ENCODE measurements around the gene CHP2. TPM values are rescaled to one million over a fixed set of nuclear protein-coding genes. Genes with fewer than 3 reads are reported as not detected.

Gene CHP2
- total RNA-seq = not detected

DNA sequence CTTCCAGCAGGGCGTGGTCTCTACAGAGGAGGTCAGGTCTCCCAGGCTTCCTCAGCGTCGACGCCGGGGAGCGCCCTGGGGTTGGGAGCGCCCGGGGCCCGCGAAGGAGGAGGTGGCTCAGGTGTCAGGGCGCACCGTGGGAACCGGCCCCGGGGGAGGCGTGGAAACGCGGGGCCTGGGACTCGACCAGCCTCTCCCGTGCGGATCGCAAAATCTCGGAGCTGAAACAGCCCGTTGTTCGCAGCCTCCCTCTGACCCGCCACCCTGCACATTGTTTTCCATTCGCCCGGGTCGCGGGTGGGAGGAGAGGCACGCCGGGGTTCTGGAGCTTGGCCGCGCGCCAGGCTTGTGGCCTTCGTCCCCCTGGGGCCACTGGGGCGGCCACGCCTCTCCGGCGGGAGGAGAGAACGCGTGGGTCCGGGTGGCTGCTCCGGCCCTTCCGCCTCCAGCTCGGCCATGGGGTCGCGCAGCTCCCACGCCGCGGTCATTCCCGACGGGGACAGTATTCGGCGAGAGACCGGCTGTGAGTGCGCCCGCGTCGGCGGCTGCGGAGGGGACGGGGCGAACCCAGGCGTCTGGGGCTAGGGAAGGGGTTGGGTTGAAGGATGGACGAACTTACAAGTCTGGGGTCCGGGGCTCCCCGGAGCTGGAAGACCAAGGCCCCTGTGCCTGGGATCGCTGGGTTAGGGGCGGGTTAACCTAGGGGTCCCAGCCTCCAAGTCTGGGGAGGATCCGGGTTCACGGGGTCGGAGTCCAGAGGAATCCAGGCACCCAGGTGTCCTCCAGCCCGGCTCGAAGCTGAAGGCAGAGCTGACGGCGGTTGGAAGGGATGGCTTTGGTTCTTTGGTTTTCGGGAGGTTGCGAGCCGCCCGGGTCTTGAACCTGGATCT lies at the start of gene CHP2:
Gene CHP2, plus strand, starts transcription at position 433 of the 890 bp plus-strand sequence. Its CDS starts 24 bp downstream, at position 457.
- intact Hi-C loops (cut with micrococcal nuclease) = no loop called here
- TF ChIP-seq, protein P1, sequence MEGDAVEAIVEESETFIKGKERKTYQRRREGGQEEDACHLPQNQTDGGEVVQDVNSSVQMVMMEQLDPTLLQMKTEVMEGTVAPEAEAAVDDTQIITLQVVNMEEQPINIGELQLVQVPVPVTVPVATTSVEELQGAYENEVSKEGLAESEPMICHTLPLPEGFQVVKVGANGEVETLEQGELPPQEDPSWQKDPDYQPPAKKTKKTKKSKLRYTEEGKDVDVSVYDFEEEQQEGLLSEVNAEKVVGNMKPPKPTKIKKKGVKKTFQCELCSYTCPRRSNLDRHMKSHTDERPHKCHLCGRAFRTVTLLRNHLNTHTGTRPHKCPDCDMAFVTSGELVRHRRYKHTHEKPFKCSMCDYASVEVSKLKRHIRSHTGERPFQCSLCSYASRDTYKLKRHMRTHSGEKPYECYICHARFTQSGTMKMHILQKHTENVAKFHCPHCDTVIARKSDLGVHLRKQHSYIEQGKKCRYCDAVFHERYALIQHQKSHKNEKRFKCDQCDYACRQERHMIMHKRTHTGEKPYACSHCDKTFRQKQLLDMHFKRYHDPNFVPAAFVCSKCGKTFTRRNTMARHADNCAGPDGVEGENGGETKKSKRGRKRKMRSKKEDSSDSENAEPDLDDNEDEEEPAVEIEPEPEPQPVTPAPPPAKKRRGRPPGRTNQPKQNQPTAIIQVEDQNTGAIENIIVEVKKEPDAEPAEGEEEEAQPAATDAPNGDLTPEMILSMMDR (IDR thresholded peaks at IDR 0.05) = no peak
- H3K27me3 Mint-ChIP-seq = peaks cover 40% of the 10 kb centered on the region
- DNase-seq = no peak
- H3K4me3 Mint-ChIP-seq = no peak within 1 kb of the TSS
- no peaks in the 10 kb centered on the region for H3K4me1 Mint-ChIP-seq (ENCODE audit: low read depth)
- POLR2A ChIA-PET = no interaction called here
- no peak for ATAC-seq
- no peaks in the 10 kb centered on the region for H3K9me3 Mint-ChIP-seq
- H3K27ac Mint-ChIP-seq = no peak within 1 kb of the TSS
- CTCF ChIA-PET = no interaction called here
- no peaks in the 10 kb centered on the region for H3K36me3 Mint-ChIP-seq (ENCODE audit: low read depth)

DNA sequence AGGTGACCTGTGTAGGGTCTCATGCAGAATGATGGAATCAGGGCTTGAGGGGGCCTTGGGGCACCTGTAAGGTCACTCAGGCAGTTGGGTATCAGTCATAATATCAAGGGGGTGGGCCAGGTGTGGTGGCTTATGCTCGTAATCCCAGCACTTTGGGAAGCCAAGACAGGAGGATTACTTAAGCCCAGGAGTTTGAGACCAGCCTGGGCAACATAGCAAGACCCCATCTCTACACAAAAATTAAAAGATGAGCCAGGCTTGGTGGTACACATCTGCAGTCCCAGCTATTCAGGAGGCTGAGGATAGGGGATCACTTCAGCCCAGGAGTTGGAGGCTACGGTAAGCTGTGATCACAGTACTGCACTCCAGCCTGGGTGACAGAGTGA lies 49.3 kb upstream of the CHP2 start:
- Mint-ChIP-seq H3K4me3 (no peak overlapping the region), H3K9me3 (peaks cover 14% of the 10 kb centered on the region), H3K4me1 (ENCODE audit: low read depth) (no peaks in the 10 kb centered on the region), H3K36me3 (ENCODE audit: low read depth) (no peaks in the 10 kb centered on the region), H3K27me3 (peaks cover 4% of the 10 kb centered on the region), H3K27ac (no peak overlapping the region)
- DNase-seq = no peak
- no peak for ATAC-seq
- CTCF ChIA-PET = no interaction called here
- POLR2A ChIA-PET = no interaction called here
- TF ChIP-seq, protein P1 (IDR thresholded peaks at IDR 0.05) = no peak
- intact Hi-C loops (cut with micrococcal nuclease) = no loop called here

DNA sequence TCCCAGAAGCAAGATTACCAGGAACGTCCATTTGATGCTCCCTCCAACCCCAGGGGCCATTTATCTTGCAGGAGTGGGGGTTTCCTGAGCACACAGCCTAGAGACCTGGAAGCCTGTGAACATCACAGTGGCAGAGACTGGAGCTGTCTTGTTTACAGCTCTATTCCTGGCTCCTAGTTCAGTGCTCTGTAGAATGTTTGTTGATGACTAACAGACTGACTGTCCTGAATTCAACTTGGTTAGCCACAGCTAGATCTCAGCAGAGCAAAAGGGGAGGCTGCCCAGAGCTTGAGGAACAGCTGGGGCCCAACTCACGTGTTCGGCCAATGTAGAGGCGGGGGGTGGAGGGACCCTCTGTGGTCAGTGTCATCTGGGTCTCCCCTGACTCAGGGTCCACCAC lies 48.4 kb upstream of the CHP2 start:
- ATAC-seq (no peak), DNase-seq (no peak)
- H3K27ac Mint-ChIP-seq = no peak overlapping the region
- intact Hi-C loops (cut with micrococcal nuclease) = no loop called here
- no peaks in the 10 kb centered on the region for H3K36me3 Mint-ChIP-seq (ENCODE audit: low read depth)
- ChIA-PET CTCF (no interaction called here), POLR2A (no interaction called here)
- no peak overlapping the region for H3K4me3 Mint-ChIP-seq
- H3K9me3 Mint-ChIP-seq = peaks cover 14% of the 10 kb centered on the region
- no peaks in the 10 kb centered on the region for H3K4me1 Mint-ChIP-seq (ENCODE audit: low read depth)
- peaks cover 4% of the 10 kb centered on the region for H3K27me3 Mint-ChIP-seq
- TF ChIP-seq, protein P1 (IDR thresholded peaks at IDR 0.05) = no peak

DNA sequence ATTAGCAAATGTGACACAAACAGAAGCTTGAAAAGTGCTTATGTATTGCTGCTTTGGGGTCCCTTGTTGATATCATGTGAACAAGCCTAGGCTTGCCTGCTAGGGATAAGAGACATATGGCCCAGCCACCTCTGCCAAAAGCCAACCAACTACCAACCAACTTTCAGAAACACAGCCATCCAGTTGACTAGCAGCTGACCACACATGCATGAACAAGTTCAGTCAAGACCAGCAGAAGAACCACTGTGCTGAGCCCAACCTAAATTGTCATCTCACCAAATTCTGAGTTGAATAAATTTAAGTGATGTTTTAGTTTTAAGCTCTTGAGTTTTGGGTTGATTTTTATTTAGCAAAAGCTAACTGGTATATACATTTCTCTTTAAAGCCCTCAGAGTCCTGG lies 45.3 kb upstream of the CHP2 start:
- TF ChIP-seq, protein P1 (IDR thresholded peaks at IDR 0.05) = no peak
- Mint-ChIP-seq H3K27ac (no peak overlapping the region), H3K4me3 (no peak overlapping the region), H3K36me3 (ENCODE audit: low read depth) (no peaks in the 10 kb centered on the region), H3K9me3 (peaks cover 11% of the 10 kb centered on the region), H3K27me3 (peaks cover 18% of the 10 kb centered on the region), H3K4me1 (ENCODE audit: low read depth) (no peaks in the 10 kb centered on the region)
- ChIA-PET CTCF (interaction anchor here (1.3 kb wide), 1 partner anchor 33 kb away, joined by 5 read pairs; no protein-coding TSS in a partner anchor), POLR2A (no interaction called here)
- intact Hi-C loops (cut with micrococcal nuclease) = no loop called here
- ATAC-seq = no peak
- no peak for DNase-seq

DNA sequence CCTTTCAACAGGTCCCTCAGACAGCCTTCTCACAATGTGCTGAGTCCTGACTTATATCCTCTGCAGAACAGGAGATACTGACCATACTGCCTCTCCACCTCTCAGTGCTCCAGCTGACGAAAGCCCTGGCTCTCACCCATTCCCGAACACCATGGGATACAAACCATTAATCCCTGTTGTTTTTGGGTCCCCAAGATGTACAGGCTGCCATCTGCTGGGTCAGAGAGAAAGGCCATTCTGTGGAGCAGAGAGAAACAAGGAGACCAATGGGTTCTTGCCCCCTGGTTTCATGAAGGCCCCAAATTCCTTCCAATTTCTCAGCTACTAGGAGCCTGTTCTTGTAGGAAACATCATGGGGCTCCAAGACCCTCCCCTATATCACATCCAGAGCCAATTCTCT lies 44.8 kb upstream of the CHP2 start:
- intact Hi-C loops (cut with micrococcal nuclease) = no loop called here
- peaks cover 21% of the 10 kb centered on the region for H3K27me3 Mint-ChIP-seq

More for the DNA sequence above, 44.8 kb upstream of the CHP2 start:
- Mint-ChIP-seq H3K9me3 (peaks cover 11% of the 10 kb centered on the region), H3K27ac (no peak overlapping the region), H3K4me1 (ENCODE audit: low read depth) (no peaks in the 10 kb centered on the region), H3K4me3 (no peak overlapping the region), H3K36me3 (ENCODE audit: low read depth) (no peaks in the 10 kb centered on the region)
- DNase-seq = no peak
- ChIA-PET CTCF (interaction anchor here (1.3 kb wide), 1 partner anchor 33 kb away, joined by 5 read pairs; no protein-coding TSS in a partner anchor), POLR2A (no interaction called here)
- TF ChIP-seq, protein P1 (IDR thresholded peaks at IDR 0.05) = no peak
- ATAC-seq = no peak

Data from activated CD8-positive, alpha-beta T cell treated with anti-CD3 and anti-CD28 coated beads for 36 hours (primary cell).